Measurements from ENCODE around the gene ZNF433. TPM values are rescaled to one million over a fixed set of nuclear protein-coding genes. Genes with fewer than 3 reads are reported as not detected.

ZNF433 gene
- total and polyA plus RNA-seq, 2 donors (not counting 3 experiments of a cell fraction or from before 2014, with no cell fraction given): 1.8 to 2.1 TPM

DNA sequence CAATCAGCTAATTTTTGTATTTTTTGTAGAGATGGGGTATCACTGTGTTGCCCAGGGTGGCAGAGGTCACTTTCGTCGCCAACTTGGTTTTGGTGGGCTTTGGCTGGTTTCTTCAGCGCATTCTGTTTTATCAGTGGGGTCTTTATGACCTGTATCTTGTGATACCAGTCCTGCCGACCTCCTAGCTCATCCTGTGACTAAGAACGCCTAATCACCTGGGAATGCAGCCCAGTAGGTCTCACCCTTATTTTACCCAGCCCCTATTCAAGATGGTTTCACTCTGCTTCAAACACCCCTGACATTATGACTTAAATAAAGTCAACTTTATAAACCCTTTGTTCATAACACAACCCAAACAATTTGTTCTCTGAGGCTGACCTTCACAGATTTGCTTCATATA is 20.3 kb upstream of the ZNF433 start:
- Histone ChIP-seq H2AFZ (ENCODE audit: low read depth, low read length) (no peak overlapping the region), H3K79me2 (ENCODE audit: control insufficient read depth, insufficient read depth, low read length) (no peaks in the 10 kb centered on the region), H3K4me2 (ENCODE audit: insufficient read depth, low read length) (no peak overlapping the region), H4K20me1 (replicated peaks; ENCODE audit: control insufficient read depth, extremely low read depth, insufficient read depth, low read length) (no peaks in the 10 kb centered on the region), H3K9me3 (replicated peaks; ENCODE audit: control insufficient read depth, insufficient read depth, low read length) (no peaks in the 10 kb centered on the region), H3K27ac (ENCODE audit: insufficient read depth, low read depth, low read length) (no peak overlapping the region), H3K36me3 (ENCODE audit: control insufficient read depth in 2 of 2, extremely low read depth in 1 of 2, insufficient read depth in 2 of 2, low read length in 2 of 2) (no peaks in the 10 kb centered on the region), H3K27me3 (ENCODE audit: control insufficient read depth in 2 of 2, insufficient read depth in 2 of 2, low read length in 2 of 2) (no peaks in the 10 kb centered on the region), H3K4me1 (ENCODE audit: control insufficient read depth, extremely low read depth, insufficient read depth, low read length) (peaks cover 10% of the 10 kb centered on the region), H3K4me3 (replicated peaks in 1 of 3; ENCODE audit: insufficient read depth in 1 of 3, low read depth in 1 of 3, low read length in 3 of 3) (no peak overlapping the region), H3K9ac (replicated peaks; ENCODE audit: extremely low read depth, insufficient read depth, low read length) (no peak overlapping the region), H3K9me1 (replicated peaks; ENCODE audit: control insufficient read depth, extremely low read depth, insufficient read depth, low read length) (no peaks in the 10 kb centered on the region)
- DNase-seq (ENCODE audit: low read depth, low spot score) (no peak), FAIRE-seq (no peak)
- TF ChIP-seq, protein P1, sequence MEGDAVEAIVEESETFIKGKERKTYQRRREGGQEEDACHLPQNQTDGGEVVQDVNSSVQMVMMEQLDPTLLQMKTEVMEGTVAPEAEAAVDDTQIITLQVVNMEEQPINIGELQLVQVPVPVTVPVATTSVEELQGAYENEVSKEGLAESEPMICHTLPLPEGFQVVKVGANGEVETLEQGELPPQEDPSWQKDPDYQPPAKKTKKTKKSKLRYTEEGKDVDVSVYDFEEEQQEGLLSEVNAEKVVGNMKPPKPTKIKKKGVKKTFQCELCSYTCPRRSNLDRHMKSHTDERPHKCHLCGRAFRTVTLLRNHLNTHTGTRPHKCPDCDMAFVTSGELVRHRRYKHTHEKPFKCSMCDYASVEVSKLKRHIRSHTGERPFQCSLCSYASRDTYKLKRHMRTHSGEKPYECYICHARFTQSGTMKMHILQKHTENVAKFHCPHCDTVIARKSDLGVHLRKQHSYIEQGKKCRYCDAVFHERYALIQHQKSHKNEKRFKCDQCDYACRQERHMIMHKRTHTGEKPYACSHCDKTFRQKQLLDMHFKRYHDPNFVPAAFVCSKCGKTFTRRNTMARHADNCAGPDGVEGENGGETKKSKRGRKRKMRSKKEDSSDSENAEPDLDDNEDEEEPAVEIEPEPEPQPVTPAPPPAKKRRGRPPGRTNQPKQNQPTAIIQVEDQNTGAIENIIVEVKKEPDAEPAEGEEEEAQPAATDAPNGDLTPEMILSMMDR (IDR thresholded peaks at IDR 0.05; ENCODE audit: extremely low read depth in 1 of 2, insufficient read depth in 1 of 2, low read depth in 1 of 2, low read length in 2 of 2): no peak
- TF ChIP-seq POLR2A (IDR thresholded peaks at IDR 0.05; ENCODE audit: low read depth, low read length) (no peak), JUN (IDR thresholded peaks at IDR 0.05; ENCODE audit: borderline replicate concordance, insufficient read depth, insufficient read length, low read depth) (no peak), GATA2 (IDR thresholded peaks at IDR 0.05; ENCODE audit: insufficient read depth, insufficient read length, low read depth, low read length) (no peak), FOS (IDR thresholded peaks at IDR 0.05; ENCODE audit: borderline replicate concordance, insufficient read depth, low read length) (no peak), MYC (IDR thresholded peaks at IDR 0.05; ENCODE audit: low read depth, low read length) (no peak), POLR2AphosphoS5 (IDR thresholded peaks at IDR 0.05; ENCODE audit: insufficient read depth, low read depth, low read length) (no peak), EZH2 (IDR thresholded peaks at IDR 0.05; ENCODE audit: borderline replicate concordance, low read depth, low read length, severe bottlenecking) (no peak)
- TF ChIP-seq, protein P2, sequence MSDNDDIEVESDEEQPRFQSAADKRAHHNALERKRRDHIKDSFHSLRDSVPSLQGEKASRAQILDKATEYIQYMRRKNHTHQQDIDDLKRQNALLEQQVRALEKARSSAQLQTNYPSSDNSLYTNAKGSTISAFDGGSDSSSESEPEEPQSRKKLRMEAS (IDR thresholded peaks at IDR 0.05; ENCODE audit: insufficient read depth, insufficient read length): no peak
- POLR2A ChIA-PET: no interaction called here
- CTCF ChIA-PET: interaction anchor here (1.5 kb wide), 1 partner anchor 132 kb away, joined by 4 read pairs; no protein-coding TSS in a partner anchor
- dilution Hi-C loops (cut with MboI; ENCODE audit: extremely low pct_ligation_motif_present, low sequenced_read_pairs): no loop called here
- intact Hi-C loops (cut with micrococcal nuclease): no loop called here
- no TSS peak for BruUV-seq (replicated peaks)
